Transverse colon (tissue), 4 donors: Measurements from ENCODE around the gene VSTM2L.

Experiments
- CTCF ChIP-seq, 5 experiments: fragments of 200-600 bp in 3 of 5; fragments of 450-650 bp in 2 of 5; sonication (generic) in 3 of 5; IDR thresholded peaks; 1 replicate in 2 of 5; 2 replicates in 3 of 5; pipeline ENCODE4 v1.5.1; 2016 to 2017; ENCODE audit warnings: antibody characterized with exemption in 5 of 5, inconsistent platforms in 3 of 5, mild to moderate bottlenecking in 2 of 5, moderate library complexity in 1 of 5
- POLR2A ChIP-seq: fragments of 450-650 bp; IDR thresholded peaks from one replicate; pipeline ENCODE4 v1.6.1; 2016; ENCODE audit warnings: antibody characterized with exemption, mild to moderate bottlenecking, moderate library complexity
- POLR2AphosphoS5 ChIP-seq, 3 donors: sonication (generic); formaldehyde crosslinking; IDR thresholded peaks; one replicate each; pipeline ENCODE4 v1.6.1; 2016; ENCODE audit warnings: antibody characterized with exemption in 3 of 3

GRCh38 chr20:37920679-37921322 lies 17.9 kb downstream of the VSTM2L start:
- TF ChIP-seq POLR2A (no peak), CTCF (IDR thresholded peaks at IDR 0.05) (no peak), POLR2AphosphoS5 (IDR thresholded peaks at IDR 0.05) (no peak)
